GM08714 (cell line): ENCODE measurements around the gene POLG2.
"Not testable (repeated sequence)": the region's sequence is repeated elsewhere in the genome, so short reads cannot be mapped to it uniquely, and the experiment has no call there.

Experiments
- H3K4me3 ChIP-seq: fragments of 200-500 bp; sonication (Bioruptor generic); 2 replicates; pipeline ENCODE4 v1.5.1; 2014; ENCODE audit warnings: mild to moderate bottlenecking, low read length, inconsistent platforms
- ZNF274 ChIP-seq: IDR thresholded peaks from 2 replicates; pipeline ENCODE4 v1.6.1; 2012; ENCODE audit warnings: mild to moderate bottlenecking, low read depth, low read length

POLG2 gene

DNA sequence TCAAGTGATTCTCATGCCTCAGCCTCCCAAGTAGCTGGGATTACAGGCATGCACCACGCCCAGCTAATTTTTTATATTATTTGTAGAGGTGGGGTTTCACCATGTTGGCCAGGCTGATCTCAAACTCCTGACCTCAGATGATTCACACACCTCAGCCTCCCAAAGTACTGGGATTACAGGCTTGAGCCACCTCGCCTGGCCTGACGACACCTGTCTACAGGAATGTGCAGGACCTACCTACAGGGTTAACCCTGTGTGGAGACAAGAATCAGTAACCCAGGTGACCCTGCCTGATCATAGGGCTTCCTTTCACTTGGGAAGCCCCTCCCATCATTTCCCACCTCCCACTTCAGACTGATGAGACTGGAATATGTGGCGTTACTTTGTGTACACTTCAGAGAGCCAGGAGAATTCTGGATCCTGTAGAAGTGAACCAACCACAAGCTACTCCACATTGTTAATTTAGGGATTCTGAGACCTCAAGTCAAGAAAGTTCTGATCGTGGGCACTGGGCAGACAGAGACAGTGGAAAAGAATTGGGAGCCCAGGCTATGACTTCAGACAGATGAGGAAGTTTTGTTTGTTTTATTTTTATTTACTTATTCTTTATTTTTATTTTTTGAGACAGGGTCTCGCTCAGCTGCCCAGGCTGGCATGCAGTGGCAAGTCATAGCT lies 53.6 kb downstream of the POLG2 start:
- no peak overlapping the region for H3K4me3 ChIP-seq
- no peak for TF ChIP-seq ZNF274

DNA sequence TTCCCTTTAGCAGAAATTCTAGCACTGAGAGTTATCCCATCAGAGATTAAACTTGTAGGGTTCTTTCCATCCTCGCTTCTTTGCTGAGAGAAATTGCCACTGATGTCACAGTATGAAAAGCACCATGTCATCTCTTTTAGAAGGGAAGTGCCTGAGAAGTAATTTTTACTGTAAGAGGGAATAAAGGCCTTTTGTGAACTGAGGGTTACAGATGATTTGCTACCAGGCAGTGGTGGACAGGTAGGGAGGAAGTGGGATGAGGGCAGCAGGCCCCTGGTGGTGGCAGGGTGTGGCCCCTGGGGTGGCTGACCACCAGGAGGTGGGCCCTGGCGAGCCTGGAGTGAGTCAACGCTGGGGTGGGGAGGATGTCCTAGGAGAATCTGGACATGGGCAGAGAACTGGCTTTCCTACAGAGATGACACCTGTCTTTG lies 54.3 kb downstream of the POLG2 start:
- no peak overlapping the region for H3K4me3 ChIP-seq

DNA sequence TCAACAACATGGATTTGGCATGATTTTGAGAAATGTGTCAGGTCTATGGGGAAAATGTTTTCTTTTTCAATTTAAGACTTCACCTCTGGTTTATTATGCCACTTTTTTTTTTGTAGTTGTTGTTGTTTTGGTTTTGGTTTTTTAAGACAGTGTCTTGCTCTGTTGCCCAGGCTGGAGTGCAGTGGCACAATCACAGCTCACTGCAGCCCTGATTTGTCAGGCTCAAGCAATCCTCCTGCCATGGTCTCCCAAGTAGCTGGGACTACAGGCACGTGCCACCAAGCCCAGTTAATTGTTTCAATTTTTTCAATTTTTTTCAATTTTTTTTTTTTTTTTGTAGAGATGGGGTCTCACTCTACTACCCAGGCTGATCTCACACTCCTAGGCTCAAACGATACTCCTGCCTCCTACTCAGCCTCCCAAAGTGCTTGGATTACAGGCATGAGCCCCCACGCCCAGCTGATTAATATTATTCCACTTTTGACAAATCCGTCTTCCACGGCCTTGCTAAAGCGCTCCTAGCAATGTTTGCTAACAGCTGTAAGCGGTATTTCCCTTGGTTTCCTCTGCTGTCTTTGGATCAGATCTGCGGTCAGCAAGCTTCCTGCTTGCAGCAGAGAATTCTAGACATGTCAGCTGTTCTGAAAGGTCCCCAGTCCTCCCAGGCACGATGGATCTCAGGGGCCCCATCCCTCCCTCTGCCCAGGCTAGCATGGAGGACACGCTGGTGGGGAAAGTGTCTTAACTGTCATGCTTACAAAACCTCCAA lies 54.9 kb downstream of the POLG2 start:
- no peak for TF ChIP-seq ZNF274
- no peak overlapping the region; the same call in 1 of the 2 replicates for H3K4me3 ChIP-seq

More for the DNA sequence above, 54.3 kb downstream of the POLG2 start:
- TF ChIP-seq ZNF274: no peak

GRCh38 chr17:64439956-64440355 lies 56.9 kb downstream of the POLG2 start:
- H3K4me3 ChIP-seq: no peak overlapping the region
- TF ChIP-seq ZNF274: no peak

DNA sequence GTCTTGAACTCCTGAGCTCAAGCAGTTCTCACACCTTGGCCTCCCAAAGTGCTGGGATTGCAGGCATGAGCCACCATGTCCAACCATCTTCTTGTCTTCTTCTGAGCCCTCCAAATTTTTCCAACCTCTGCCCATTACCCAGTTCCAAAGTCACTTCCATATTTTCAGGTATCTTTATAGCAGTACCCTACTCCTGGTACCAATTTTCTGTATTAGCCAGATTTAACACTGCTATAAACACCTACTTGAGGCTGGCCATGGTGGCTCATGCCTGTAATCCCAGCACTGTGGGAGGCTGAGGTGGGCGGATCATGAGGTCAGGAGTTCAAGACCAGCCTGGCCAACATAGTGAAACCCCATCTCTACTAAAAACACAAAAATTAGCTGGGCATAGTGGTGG lies 57.3 kb downstream of the POLG2 start:
- not testable (repeated sequence) for H3K4me3 ChIP-seq

- H3K4me3 ChIP-seq: no peak overlapping the region
- no peak for TF ChIP-seq ZNF274
These were observed 58.8 kb downstream of the POLG2 start for GRCh38 chr17:64437944-64438525.

DNA sequence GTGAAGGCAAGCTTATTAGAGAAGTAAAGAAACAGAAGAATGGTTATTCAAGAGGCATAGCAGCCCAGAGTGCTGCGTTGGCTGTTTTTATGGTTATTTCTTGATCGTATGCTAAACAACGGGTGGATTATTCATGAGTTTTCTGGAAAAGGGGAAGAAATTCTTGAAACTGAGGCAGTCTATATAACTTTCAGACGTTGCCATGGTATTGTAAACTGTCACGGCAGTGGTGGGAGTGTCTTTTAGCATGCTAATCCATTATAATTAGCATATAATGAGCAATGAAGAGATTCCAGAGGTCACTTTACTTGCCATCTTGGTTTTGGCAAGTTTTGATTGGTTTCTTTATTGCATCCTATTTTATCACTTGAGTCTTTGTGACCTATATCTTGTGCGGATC lies 65.3 kb downstream of the POLG2 start:
- no peak overlapping the region for H3K4me3 ChIP-seq
- no peak for TF ChIP-seq ZNF274

- not testable (repeated sequence) for H3K4me3 ChIP-seq
These were observed 66.8 kb downstream of the POLG2 start for GRCh38 chr17:64430036-64430435.

DNA sequence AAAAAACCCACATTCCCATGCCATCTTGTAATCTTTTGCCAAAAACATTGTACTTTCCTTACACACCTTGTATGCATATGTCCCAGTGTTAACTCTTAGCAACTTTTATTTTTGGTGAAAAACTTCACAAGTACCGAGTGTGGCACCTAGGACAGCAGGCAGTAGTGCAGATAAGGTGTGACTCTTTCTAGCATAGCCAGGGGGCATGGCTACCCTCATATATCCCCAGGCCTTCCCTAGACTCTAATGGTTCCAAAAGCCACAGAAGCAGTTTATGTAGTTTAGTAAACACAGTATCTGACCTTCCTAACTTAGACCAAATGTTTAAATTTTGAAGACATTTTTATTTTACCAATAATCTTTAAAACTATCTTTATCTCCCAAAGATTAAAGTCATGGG lies 68.4 kb downstream of the POLG2 start:
- TF ChIP-seq ZNF274: no peak
- no peak overlapping the region for H3K4me3 ChIP-seq
